ENCODE data around the gene CD200R1L.

CD200R1L gene

GRCh38 chr3:112767177-112767576, 79.5 kb downstream of the CD200R1L start:
- Mint-ChIP-seq H3K27ac (ENCODE audit: low read depth) (no peak overlapping the region), H3K4me3 (no peak overlapping the region), H3K27me3 (no peaks in the 10 kb centered on the region), H3K4me1 (peaks cover 4% of the 10 kb centered on the region), H3K9me3 (no peaks in the 10 kb centered on the region), H3K36me3 (ENCODE audit: insufficient read depth) (no peaks in the 10 kb centered on the region)
- ATAC-seq (replicated peaks; ENCODE audit: extremely low read depth, poor library complexity, severe bottlenecking) (no peak), DNase-seq (ENCODE audit: low spot score in 2 of 2) (no peak)
